HG03354 (cell line): ENCODE measurements around the gene FAM219A.

Source experiments
- ATAC-seq: cut with Tn5 transposase; IDR thresholded peaks from one replicate; pipeline ENCODE4 v1.9.1; 2021; ENCODE audit warnings: mild to moderate bottlenecking; ENCODE audit not compliant: unreplicated experiment, poor library complexity, severe bottlenecking

The FAM219A gene

GRCh38 chr9:34409154-34409553 is 49.2 kb downstream of the FAM219A start:
- ATAC-seq, result no peak

GRCh38 chr9:34408173-34408572 is 50.2 kb downstream of the FAM219A start:
- ATAC-seq, result no peak

- ATAC-seq, result no peak
These were observed 52.2 kb downstream of the FAM219A start for GRCh38 chr9:34406219-34406618.

GRCh38 chr9:34405719-34406118 is 52.7 kb downstream of the FAM219A start:
- no peak for ATAC-seq

- ATAC-seq, result no peak
These were observed 54.6 kb downstream of the FAM219A start for GRCh38 chr9:34403554-34404380.

GRCh38 chr9:34400686-34401602 is 57.4 kb downstream of the FAM219A start:
- ATAC-seq, result no peak

GRCh38 chr9:34400275-34400674 is 58.1 kb downstream of the FAM219A start:
- no peak for ATAC-seq

- no peak for ATAC-seq
These were observed 58.6 kb downstream of the FAM219A start for GRCh38 chr9:34399729-34400128.

GRCh38 chr9:34398875-34399274 is 59.5 kb downstream of the FAM219A start:
- no peak for ATAC-seq

- ATAC-seq, result no peak
These were observed 61.8 kb downstream of the FAM219A start for GRCh38 chr9:34396276-34397214.

GRCh38 chr9:34392511-34392910 is 65.9 kb downstream of the FAM219A start:
- ATAC-seq, result no peak

GRCh38 chr9:34387239-34387638 is 71.1 kb downstream of the FAM219A start:
- ATAC-seq, result no peak

- ATAC-seq, result no peak
These were observed 71.7 kb downstream of the FAM219A start for GRCh38 chr9:34386656-34387055.

GRCh38 chr9:34385561-34386230 is 72.7 kb downstream of the FAM219A start:
- ATAC-seq, result no peak

- ATAC-seq, result no peak
These were observed 73.8 kb downstream of the FAM219A start for GRCh38 chr9:34384368-34385165.

- ATAC-seq, result no peak
These were observed 74.5 kb downstream of the FAM219A start for GRCh38 chr9:34383904-34384303.

GRCh38 chr9:34382879-34383278 is 75.5 kb downstream of the FAM219A start:
- ATAC-seq, result no peak

- no peak for ATAC-seq
These were observed 76.3 kb downstream of the FAM219A start for GRCh38 chr9:34382054-34382453.
